Karpas-422 (cell line): Measurements from ENCODE around the gene POM121C. TPM values are rescaled to one million over a fixed set of nuclear protein-coding genes. Genes with fewer than 3 reads are reported as not detected.
"Not testable (repeated sequence)": the region's sequence is repeated elsewhere in the genome, so short reads cannot be mapped to it uniquely, and the experiment has no call there.

ENCODE experiments used
- DNase-seq: peaks from one replicate; pipeline ENCODE4 v3.0.0-alpha.2; 2015
- H2AFZ ChIP-seq: fragments of 200-600 bp; sonication (generic); 2 replicates; pipeline ENCODE4 v1.6.1; 2014; ENCODE audit warnings: antibody characterized with exemption, low read length, mixed read lengths
- H3K27ac ChIP-seq: fragments of 200-600 bp; sonication (generic); 2 replicates; pipeline ENCODE4 v1.5.1; 2014; ENCODE audit warnings: mild to moderate bottlenecking, low read length, moderate library complexity
- H3K27me3 ChIP-seq: fragments of 200-600 bp; sonication (generic); 2 replicates; pipeline ENCODE4 v1.6.1; 2014; ENCODE audit warnings: low read length, mixed read lengths
- H3K36me3 ChIP-seq: fragments of 200-600 bp; sonication (generic); 2 replicates; pipeline ENCODE4 v1.6.1; 2014; ENCODE audit warnings: low read length, mixed read lengths; ENCODE audit not compliant: insufficient read depth
- H3K4me1 ChIP-seq: fragments of 200-600 bp; sonication (generic); 2 replicates; pipeline ENCODE4 v1.6.1; 2014; ENCODE audit warnings: mild to moderate bottlenecking, low read length, mixed read lengths
- H3K4me2 ChIP-seq: fragments of 200-600 bp; sonication (generic); 2 replicates; pipeline ENCODE4 v1.6.1; 2014; ENCODE audit warnings: low read length, low read depth, mild to moderate bottlenecking; ENCODE audit not compliant: poor library complexity, severe bottlenecking
- H3K4me3 ChIP-seq: fragments of 200-600 bp; sonication (generic); 2 replicates; pipeline ENCODE4 v1.5.1; 2014; ENCODE audit warnings: mild to moderate bottlenecking, antibody characterized with exemption, low read length, mixed read lengths
- H3K79me2 ChIP-seq: fragments of 200-600 bp; sonication (generic); 2 replicates; pipeline ENCODE4 v1.6.1; 2014; ENCODE audit warnings: mild to moderate bottlenecking, low read length, mixed read lengths
- H3K9ac ChIP-seq: fragments of 200-600 bp; sonication (generic); 2 replicates; pipeline ENCODE4 v1.6.0; 2014; ENCODE audit warnings: low read length
- H3K9me2 ChIP-seq: fragments of 200-600 bp; sonication (generic), shearing (Covaris generic); replicated peaks from 2 replicates; pipeline ENCODE4 v1.6.0; 2014; ENCODE audit warnings: mild to moderate bottlenecking, low read length, moderate library complexity; ENCODE audit not compliant: insufficient read depth
- H3K9me3 ChIP-seq: fragments of 300-700, 200-600 bp; sonication (generic); 2 replicates; pipeline ENCODE4 v1.6.1; 2014; ENCODE audit warnings: low read length, mixed read lengths
- H4K20me1 ChIP-seq: fragments of 200-600 bp; sonication (generic); 2 replicates; pipeline ENCODE4 v1.6.1; 2014; ENCODE audit warnings: mild to moderate bottlenecking, antibody characterized with exemption, low read length, low read depth; ENCODE audit not compliant: insufficient read depth
- small RNA-seq: library from RNA; depleted of rRNA; stranded (forward); fragments of <200 nt; gene quantifications from one replicate; pipeline ENCODE3, GENCODE V24; 2014
- total RNA-seq: library from RNA; depleted of rRNA; stranded (reverse); fragments of >200 nt; shearing (Covaris generic); gene quantifications from 2 replicates; pipeline ENCODE4 v1.2.3, GENCODE V29; 2014; ENCODE audit warnings: low replicate concordance; rRNA removed

The POM121C gene
- total RNA-seq, 1 experiment from 2014 or later, result 46.1 TPM

DNA sequence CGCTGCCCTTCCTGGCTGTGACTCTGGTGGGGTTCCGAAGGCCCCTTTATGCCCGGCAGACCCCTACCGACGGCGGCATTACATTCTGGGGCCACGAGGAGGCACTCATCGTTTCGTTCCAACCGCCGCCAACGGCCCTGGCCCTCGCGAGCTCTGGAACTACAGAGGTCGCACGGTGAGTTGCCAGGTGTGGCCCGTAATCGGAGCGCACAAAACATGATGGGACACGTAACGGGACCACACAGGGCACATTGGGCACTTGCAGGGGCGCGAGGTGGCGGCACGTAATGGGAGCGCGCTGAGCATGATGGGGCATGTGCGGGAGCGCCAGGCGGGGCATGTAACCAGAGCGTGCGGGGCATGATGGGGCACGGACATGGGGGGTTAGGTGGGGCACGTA is 90.8 kb downstream of the POM121C start, which contains the start of gene TRIM73:
Gene TRIM73 (plus strand): TSS at position 301 of the 400 bp plus-strand sequence. CDS start 3,305 bp downstream, outside the sequence.
- H3K9ac ChIP-seq, H3K4me2 ChIP-seq, H3K4me3 ChIP-seq, H3K27ac ChIP-seq, H4K20me1 ChIP-seq, H3K36me3 ChIP-seq, DNase-seq, H3K4me1 ChIP-seq, H3K9me2 ChIP-seq, H3K27me3 ChIP-seq, H3K9me3 ChIP-seq, H2AFZ ChIP-seq, H3K79me2 ChIP-seq: not testable (repeated sequence)

DNA sequence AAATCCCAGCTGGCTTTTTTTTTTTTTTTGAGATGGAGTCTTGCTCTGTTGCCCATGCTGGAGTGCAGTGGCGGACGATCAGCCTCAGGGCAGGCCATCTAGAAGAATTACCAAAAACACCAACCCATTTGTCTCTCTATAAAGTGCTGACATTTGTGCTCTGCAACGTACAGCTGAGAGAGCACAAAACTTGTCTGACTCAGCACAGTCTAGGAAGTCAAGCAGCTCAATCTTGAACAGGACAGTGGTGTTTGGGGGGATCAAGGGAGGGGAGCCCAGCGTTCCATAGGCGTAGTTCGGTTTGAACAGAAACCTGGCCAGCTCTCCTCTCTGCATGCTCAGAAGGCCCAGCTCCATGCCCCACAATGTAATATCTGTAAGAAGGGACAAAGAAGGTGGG is 92.9 kb downstream of the POM121C start:
- not testable (repeated sequence) for H3K9me2 ChIP-seq, H3K27ac ChIP-seq, H2AFZ ChIP-seq, H3K4me3 ChIP-seq, H4K20me1 ChIP-seq, H3K36me3 ChIP-seq, H3K79me2 ChIP-seq, H3K9me3 ChIP-seq, H3K9ac ChIP-seq, H3K4me2 ChIP-seq, DNase-seq, H3K4me1 ChIP-seq, H3K27me3 ChIP-seq

DNA sequence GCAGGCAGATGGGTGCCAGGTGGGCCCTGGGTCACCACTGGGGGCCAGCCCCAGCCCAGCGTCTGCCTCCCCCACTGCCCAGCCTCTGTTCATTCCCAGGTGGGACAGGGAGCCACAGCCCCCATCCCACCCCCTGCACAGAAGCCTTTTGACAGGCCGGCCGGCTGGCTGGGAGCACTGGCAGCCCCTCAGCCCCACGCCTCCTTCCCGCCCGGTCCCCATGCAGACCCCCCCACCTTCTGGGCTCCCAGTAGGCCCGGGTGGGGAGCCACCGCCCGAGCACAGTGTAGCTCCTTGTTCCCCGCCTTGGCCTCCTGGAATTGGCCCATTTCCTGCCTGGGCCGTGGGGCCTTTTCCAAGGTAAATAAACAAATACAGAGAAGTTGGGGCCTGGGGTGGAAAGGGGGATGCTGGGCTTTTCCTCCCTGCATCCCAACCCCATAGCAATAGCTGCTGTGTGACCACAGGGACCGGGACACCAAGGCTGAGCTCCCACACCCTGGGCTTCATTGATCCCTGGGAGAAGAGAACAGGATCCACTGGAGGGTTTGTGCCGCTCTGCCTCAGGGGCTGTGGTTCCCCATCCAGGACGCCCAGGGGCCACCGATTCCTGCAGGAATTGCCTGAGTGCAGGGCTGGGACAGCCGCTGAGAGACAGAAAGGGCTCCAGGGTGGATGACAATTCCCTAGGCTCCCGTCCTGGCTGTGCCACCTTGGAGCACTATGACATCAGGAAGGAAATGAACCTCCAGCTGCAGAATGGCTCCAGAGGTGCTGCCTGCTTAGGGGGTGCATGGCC is 111.4 kb downstream of the POM121C start:
- not testable (repeated sequence) for H2AFZ ChIP-seq, H3K9ac ChIP-seq, H4K20me1 ChIP-seq, H3K4me1 ChIP-seq, H3K9me2 ChIP-seq, DNase-seq, H3K4me2 ChIP-seq, H3K79me2 ChIP-seq, H3K9me3 ChIP-seq, H3K27me3 ChIP-seq, H3K27ac ChIP-seq, H3K36me3 ChIP-seq, H3K4me3 ChIP-seq

DNA sequence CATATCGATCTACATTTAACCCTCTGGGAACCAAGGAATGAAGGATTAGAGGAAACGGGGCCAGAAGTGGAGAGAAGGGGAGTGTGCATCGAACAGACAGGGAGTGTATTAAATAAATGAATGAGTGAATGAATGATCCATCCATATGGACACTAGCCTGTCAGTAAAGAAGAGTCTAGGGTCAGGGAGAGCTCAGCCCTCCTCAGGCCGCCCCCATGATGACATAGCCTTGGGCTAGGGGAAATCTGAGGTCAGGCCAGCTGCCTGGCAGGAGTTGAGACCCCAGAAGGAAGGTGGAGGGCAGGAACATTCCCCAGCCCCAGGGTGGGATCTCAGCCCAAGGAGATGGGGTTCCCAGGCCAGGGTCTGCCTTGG is 112.0 kb downstream of the POM121C start:
- H3K9me3 ChIP-seq, H3K27ac ChIP-seq, H3K9me2 ChIP-seq, H3K79me2 ChIP-seq, H2AFZ ChIP-seq, H3K4me2 ChIP-seq, H3K4me3 ChIP-seq, H3K27me3 ChIP-seq, DNase-seq, H3K4me1 ChIP-seq, H3K36me3 ChIP-seq, H3K9ac ChIP-seq, H4K20me1 ChIP-seq: not testable (repeated sequence)

DNA sequence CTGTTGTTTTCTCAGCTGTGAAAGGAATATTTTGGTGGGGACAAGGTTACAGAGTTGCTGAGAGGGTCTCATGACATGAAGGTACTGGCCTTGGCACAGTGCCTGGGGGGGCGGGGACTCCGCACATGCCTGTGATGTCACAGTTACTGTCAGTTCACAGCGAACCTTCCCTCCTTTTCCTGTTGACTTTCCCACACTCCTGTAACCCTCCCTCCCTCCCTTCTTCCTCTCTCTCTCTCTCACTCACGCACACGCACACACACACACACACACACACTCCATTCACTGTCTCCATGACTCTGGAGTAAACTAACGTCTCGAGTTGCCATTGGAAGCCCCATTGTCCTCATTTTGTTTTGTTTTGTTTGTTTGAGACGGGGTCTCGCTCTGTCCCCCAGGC is 118.8 kb downstream of the POM121C start:
- not testable (repeated sequence) for H3K27ac ChIP-seq, H3K36me3 ChIP-seq, H3K4me1 ChIP-seq, DNase-seq, H2AFZ ChIP-seq, H3K9me2 ChIP-seq, H3K9ac ChIP-seq, H4K20me1 ChIP-seq, H3K79me2 ChIP-seq, H3K4me2 ChIP-seq, H3K4me3 ChIP-seq, H3K27me3 ChIP-seq, H3K9me3 ChIP-seq

Small RNAs within 50 kb of the gene (small RNA-seq; reads per million reads assigned to genes)
- gene AC211429.1 (not detected), gene RF00019 (not detected)

Other genes starting within 250 kb of the POM121C start
- gene TRIM73, start 90.7 kb downstream of the POM121C start, total RNA-seq, result 0.22 and 2.2 TPM in 2 replicates
- not detected in 2 replicates for gene SPDYE5, start 6.0 kb upstream of the POM121C start, total RNA-seq